ENCODE measurements around the gene PRR14L. TPM values are rescaled to one million over a fixed set of nuclear protein-coding genes. Genes with fewer than 3 reads are reported as not detected.
"Not testable (repeated sequence)": the region's sequence is repeated elsewhere in the genome, so short reads cannot be mapped to it uniquely, and the experiment has no call there.

The PRR14L gene
- total RNA-seq, 1 donor from 2014 or later = 14.3 TPM

DNA sequence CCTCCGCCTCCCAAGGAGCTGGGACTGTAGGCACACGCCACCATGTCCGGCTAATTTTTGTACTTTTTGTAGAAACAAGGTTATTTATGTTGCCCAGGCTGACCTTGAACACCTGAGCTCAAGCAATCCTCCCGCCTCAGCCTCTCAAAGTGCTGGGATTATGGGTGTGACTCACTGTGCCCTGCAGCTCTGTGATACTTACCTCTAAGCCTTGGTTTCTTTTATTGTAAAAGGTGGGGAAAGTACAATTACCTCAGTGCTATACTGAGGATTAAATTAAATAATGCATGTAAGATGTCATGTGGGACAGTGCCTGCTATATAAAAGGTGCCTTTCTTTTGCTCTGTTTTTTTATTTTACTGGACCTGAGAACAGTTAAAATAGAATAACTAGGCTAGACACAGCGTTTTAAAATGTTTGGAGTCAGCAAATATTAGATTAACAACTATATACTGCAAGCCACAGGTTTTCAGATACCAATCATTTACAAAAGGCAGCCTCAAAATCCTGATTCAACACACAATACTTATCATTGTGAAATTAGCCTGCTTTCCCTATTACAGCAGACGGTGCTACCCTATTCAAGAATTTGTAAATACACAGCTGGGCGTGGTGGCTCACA lies 30.0 kb downstream of the PRR14L start:
- DNase-seq = no peak
- Histone ChIP-seq H3K36me3 (peaks cover 56% of the 10 kb centered on the region), H3K4me1 (peaks cover 29% of the 10 kb centered on the region), H3K9me3 (replicated peaks) (no peaks in the 10 kb centered on the region), H3K27ac (replicated peaks) (no peak overlapping the region), H3K4me3 (no peak overlapping the region), H3K27me3 (ENCODE audit: low read depth) (no peaks in the 10 kb centered on the region)
- intact Hi-C loops (cut with micrococcal nuclease) = no loop called here
- TF ChIP-seq, protein P1, sequence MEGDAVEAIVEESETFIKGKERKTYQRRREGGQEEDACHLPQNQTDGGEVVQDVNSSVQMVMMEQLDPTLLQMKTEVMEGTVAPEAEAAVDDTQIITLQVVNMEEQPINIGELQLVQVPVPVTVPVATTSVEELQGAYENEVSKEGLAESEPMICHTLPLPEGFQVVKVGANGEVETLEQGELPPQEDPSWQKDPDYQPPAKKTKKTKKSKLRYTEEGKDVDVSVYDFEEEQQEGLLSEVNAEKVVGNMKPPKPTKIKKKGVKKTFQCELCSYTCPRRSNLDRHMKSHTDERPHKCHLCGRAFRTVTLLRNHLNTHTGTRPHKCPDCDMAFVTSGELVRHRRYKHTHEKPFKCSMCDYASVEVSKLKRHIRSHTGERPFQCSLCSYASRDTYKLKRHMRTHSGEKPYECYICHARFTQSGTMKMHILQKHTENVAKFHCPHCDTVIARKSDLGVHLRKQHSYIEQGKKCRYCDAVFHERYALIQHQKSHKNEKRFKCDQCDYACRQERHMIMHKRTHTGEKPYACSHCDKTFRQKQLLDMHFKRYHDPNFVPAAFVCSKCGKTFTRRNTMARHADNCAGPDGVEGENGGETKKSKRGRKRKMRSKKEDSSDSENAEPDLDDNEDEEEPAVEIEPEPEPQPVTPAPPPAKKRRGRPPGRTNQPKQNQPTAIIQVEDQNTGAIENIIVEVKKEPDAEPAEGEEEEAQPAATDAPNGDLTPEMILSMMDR (IDR thresholded peaks at IDR 0.05; ENCODE audit: borderline replicate concordance) = no peak

DNA sequence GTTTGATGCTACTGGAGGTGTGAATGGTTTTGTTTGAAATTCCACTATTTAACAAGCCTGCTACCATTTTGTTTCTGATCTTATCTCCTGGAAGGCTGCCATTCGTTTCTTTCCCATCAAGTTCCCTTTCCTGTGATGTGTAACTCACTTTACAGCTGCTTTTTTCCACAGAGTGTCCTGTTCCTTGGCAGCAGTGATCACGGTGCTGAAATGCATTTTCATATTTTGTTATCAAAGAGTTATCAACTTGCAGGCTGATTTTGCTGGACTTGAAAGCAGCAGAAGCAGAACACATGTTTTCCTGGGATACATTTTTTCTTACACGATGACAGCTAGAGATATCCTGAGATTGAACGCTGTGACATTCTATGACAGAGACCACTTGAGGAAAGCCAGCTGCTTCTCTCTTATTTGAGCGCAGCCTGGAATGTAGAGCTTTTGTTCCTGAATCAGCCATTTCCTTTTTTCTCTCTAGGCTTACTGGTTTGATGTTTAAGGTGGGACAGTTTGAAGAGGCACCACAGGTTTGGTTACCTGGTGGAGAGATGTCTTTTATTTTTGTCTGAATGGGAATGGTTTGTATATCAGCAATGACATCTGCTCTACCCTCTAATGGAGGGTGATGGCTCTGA lies 34.7 kb downstream of the PRR14L start:
- no peak for DNase-seq
- H3K27ac ChIP-seq (replicated peaks) = no peak overlapping the region
- H3K4me1 ChIP-seq = peaks cover 10% of the 10 kb centered on the region
- H3K9me3 ChIP-seq (replicated peaks) = no peaks in the 10 kb centered on the region
- peaks cover 80% of the 10 kb centered on the region for H3K36me3 ChIP-seq
- H3K4me3 ChIP-seq = no peak overlapping the region
- H3K27me3 ChIP-seq (ENCODE audit: low read depth) = no peaks in the 10 kb centered on the region
- TF ChIP-seq, protein P1 (IDR thresholded peaks at IDR 0.05; ENCODE audit: borderline replicate concordance) = no peak
- intact Hi-C loops (cut with micrococcal nuclease) = no loop called here

DNA sequence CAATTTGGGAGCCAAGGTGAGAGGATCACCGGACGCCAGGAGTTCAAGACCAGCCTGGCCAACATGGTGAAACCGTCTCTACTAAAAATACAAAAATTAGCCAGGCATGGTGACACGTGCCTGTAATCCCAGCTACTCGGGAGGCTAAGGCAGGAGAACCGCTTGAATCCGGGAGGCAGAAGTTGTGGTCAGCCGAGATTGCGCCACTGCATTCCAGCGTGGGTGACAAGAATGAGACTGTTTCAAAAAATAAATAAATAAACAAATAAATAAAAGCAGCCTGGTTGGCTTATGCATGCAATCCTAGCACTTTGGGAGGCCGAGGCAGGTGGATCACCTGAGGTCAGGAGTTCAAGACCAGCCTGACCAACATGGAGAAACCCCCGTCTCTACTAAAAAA lies 38.7 kb downstream of the PRR14L start:
- DNase-seq; H3K27me3 ChIP-seq (ENCODE audit: low read depth); H3K27ac ChIP-seq (replicated peaks); H3K4me3 ChIP-seq; H3K9me3 ChIP-seq (replicated peaks); intact Hi-C loops (cut with micrococcal nuclease): not testable (repeated sequence)
- Histone ChIP-seq H3K4me1 (peaks cover 10% of the 10 kb centered on the region), H3K36me3 (peaks cover 72% of the 10 kb centered on the region)

GRCh38 chr22:31707519-31707918 lies 42.4 kb downstream of the PRR14L start:
- Histone ChIP-seq H3K27ac (replicated peaks) (no peak overlapping the region), H3K27me3 (ENCODE audit: low read depth) (no peaks in the 10 kb centered on the region), H3K9me3 (replicated peaks) (no peaks in the 10 kb centered on the region), H3K36me3 (peaks cover 75% of the 10 kb centered on the region), H3K4me3 (no peak overlapping the region), H3K4me1 (no peaks in the 10 kb centered on the region)
- DNase-seq = no peak
- intact Hi-C loops (cut with micrococcal nuclease) = no loop called here
- TF ChIP-seq, protein P1 (IDR thresholded peaks at IDR 0.05; ENCODE audit: borderline replicate concordance) = no peak

DNA sequence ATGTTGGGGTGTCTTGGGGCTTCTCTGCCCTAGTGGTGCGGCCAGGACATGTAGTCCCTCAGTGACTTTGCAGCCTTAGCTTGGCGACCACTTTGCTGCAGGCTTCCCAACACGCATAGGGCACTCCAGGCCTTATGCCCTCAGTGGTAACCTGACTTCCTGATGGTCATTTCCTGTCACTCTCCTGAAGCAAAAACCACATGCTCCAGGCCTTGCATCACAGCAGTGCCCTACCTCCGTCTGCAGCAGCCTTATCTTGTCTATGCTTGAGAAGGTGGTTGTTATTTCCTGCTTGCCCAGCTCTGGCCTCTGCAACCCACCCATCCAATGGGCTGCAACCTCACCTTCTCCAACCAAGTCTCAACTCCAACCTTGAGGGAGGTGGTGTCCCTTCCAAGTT lies 54.5 kb downstream of the PRR14L start:
- Histone ChIP-seq H3K36me3 (peaks cover 83% of the 10 kb centered on the region), H3K9me3 (replicated peaks) (no peaks in the 10 kb centered on the region), H3K4me1 (no peaks in the 10 kb centered on the region), H3K4me3 (no peak overlapping the region), H3K27ac (replicated peaks) (no peak overlapping the region), H3K27me3 (ENCODE audit: low read depth) (no peaks in the 10 kb centered on the region)
- TF ChIP-seq, protein P1 (IDR thresholded peaks at IDR 0.05; ENCODE audit: borderline replicate concordance) = no peak
- DNase-seq = no peak
- intact Hi-C loops (cut with micrococcal nuclease) = no loop called here

DNA sequence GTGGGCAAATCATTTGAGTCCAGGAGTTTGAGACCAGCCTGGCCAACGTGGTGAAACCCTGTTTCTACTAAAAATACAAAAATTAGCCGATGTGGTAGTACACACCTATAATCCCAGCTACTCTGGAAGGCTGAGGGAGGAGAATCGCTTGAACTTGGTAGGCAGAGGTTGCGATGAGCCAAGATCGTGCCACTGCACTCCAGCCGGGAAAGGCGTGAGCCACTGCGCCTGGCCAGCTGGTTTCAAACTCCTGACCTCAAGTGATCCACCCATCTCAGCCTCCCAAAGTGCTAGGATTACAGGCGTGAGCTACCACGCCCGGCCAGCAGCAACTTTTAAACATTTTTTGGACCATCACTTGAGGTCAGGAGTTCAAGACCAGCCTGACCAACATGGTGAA lies 55.9 kb downstream of the PRR14L start:
- H3K9me3 ChIP-seq (replicated peaks); intact Hi-C loops (cut with micrococcal nuclease); H3K27ac ChIP-seq (replicated peaks); DNase-seq; H3K4me1 ChIP-seq; H3K4me3 ChIP-seq; H3K27me3 ChIP-seq (ENCODE audit: low read depth): not testable (repeated sequence)
- H3K36me3 ChIP-seq = peaks cover 83% of the 10 kb centered on the region

All from left ventricle myocardium inferior (tissue), 1 donor.